ENCODE data around the gene BOLL.
"Not testable (repeated sequence)": the region's sequence is repeated elsewhere in the genome, so short reads cannot be mapped to it uniquely, and the experiment has no call there.

Gene BOLL

DNA sequence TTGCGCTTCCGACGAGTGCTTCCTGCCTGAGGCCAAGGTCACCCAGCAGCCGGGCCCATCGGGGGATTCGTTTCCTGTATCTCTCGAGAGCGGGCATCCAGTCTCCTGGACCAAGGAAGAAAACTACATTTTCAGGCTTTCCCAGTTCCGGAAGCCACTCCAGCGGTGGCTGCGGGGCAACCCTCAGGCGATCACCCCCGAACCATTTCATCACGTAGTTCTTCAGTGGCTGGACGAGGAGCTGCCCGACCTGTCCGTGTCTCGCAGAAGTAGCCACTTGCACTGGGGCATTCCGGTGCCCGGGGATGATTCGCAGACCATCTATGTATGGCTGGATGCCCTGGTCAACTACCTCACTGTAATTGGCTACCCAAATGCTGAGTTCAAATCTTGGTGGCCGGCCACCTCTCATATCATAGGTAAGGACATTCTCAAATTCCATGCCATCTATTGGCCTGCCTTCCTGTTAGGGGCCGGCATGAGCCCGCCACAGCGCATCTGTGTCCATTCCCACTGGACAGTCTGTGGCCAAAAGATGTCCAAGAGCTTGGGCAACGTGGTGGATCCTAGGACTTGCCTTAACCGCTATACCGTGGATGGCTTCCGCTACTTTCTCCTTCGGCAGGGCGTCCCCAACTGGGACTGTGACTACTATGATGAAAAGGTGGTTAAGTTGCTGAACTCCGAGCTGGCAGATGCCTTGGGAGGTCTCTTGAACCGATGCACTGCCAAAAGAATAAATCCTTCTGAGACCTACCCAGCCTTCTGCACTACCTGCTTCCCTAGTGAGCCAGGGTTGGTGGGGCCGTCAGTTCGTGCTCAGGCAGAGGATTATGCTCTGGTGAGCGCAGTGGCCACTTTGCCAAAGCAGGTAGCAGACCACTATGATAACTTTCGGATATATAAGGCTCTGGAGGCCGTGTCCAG, 78.9 kb downstream of the BOLL start:
- DNase-seq = peak; percentile 11 to 25

DNA sequence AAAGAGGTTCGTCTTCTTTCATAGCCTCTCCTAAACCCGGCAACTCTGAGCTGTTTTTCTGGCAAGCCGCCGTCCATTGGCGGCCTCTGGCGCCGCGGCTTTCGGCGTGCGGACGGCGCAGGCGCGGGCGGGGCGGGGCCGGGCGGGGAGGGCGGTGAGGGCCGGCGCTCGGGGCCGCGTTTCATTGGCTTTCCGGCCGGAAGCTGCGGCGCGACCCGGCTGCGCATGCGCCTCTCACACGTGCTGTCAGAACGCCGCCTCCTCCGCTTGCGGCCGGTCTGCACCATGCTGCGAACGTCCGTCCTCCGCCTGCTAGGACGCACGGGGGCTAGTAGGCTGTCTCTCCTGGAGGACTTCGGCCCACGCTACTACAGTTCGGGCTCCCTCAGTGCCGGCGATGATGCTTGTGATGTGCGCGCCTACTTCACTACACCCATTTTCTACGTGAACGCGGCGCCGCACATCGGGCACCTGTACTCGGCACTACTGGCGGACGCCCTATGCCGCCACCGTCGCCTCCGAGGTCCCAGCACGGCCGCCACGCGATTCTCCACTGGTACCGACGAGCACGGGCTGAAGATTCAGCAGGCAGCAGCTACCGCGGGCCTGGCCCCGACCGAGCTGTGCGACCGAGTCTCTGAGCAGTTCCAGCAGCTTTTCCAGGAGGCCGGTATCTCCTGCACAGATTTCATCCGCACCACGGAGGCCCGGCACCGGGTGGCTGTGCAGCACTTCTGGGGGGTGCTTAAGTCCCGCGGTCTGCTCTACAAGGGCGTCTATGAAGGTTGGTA, 79.8 kb downstream of the BOLL start, which contains the start of gene MARS2:
TSS of gene MARS2 (plus strand) at position 249 of the 791 bp plus-strand sequence. CDS start at position 286, 37 bp downstream.
- peak; percentile 90 to 94 for DNase-seq

DNA sequence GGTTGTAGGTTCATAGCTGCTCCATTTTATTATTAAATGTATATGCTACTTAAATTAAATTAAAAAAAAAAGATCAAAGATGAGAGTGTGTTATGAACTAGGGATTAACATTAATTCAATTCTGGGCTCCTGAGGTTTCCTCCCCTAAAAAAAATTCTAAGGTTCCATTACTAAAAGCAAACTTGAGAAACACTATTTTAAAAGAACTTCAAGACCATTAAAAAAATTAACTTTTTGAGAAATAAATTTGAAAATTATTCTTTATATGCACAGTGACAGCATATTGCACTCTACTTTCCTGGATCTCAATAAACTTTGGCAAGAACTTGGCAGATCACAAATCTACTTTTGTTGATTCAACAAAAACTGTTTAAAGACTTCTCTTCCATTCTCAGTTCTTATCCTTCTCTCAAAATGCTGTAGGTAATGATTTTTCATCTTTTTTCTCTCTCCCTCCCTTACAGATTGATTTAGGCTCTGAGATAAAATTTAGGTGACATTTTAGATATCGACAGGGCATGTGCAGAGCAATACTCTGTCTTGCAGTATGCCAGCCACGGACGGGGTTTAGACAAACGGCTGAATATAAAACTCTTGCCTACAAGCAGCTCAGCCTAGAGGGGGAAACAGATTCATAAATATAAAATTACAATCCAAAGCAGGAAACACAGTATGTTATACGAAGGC, 80.5 kb downstream of the BOLL start:
- no peak for DNase-seq

DNA sequence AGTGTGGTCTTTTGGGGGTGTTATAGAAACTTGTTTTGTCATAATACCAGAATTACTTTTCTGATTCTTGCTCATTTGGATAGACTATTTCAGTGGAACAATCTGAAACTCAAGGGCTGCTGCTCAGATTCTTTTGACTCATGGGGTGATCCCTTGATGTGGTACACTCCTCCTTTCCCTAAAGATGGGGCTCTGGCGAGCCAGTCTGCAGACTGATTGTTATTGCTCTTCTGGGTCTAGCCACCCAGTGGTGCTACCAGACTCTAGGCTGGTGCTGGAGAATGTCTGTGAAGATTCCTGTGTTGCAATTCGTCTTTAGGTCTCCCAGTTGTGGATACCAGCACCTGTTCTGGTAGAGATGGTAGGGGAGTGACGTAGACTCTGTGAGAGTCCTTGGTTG, 84.2 kb downstream of the BOLL start:
- no peak for DNase-seq

DNA sequence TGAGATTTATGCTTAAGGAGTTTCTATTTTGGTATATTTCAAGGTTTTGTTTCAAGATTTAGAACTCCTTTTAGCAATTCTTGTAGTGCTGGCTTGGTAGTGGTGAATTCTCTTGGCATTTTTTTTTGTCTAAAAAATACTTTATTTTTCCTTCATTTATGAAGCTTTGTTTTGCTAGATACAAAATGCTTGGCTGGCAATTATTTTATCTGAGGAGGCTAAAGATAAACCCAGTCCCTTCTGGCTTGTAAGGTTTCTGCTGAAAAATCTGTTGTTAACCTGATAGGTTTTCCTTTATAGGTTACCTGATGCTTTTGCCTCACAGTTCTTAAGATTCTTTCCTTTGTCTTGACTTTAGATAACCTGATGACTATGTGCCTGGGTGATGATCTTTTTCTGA, 85.4 kb downstream of the BOLL start:
- not testable (repeated sequence) for DNase-seq

DNA sequence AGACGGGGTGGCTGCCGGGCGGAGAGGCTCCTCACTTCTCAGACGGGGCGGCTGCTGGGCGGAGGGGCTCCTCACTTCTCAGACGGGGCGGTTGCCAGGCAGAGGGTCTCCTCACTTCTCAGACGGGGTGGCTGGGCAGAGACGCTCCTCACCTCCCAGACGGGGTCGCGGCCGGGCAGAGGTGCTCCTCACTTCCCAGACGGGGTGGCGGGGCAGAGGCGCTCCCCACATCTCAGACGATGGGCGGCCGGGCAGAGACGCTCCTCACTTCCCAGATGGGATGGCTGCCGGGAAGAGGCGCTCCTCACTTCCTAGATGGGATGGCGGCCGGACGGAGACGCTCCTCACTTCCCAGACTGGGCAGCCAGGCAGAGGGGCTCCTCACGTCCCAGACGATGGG, 88.5 kb downstream of the BOLL start:
- DNase-seq = not testable (repeated sequence)

DNA sequence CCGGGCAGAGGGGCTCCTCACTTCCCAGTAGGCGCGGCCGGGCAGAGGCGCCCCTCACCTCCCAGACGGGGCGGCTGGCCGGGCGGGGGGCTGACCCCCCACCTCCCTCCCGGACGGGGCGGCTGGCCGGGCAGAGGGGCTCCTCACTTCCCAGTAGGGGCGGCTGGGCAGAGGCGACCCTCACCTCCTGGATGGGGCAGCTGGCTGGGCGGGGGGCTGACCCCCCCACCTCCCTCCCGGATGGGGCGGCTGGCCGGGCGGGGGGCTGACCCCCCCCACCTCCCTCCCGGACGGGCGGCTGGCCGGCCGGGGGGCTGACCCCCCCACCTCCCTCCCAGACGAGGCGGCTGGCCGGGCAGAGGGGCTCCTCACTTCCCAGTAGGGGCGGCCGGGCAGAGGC, 89.1 kb downstream of the BOLL start:
- not testable (repeated sequence) for DNase-seq

DNA sequence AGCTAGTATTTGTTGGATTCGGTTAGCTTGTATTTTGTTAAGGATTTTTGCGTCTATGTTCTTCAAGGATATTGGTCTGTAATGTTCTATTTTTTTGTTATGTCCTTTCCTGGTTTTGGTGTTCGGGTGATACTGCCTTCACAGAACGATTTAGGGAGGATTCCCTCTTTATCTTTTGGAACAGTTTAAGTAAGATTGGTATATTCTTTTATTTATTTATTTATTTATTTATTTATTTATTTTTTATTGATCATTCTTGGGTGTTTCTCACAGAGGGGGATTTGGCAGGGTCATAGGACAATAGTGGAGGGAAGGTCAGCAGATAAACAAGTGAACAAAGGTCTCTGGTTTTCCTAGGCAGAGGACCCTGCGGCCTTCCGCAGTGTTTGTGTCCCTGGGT, 89.9 kb downstream of the BOLL start:
- not testable (repeated sequence) for DNase-seq

DNA sequence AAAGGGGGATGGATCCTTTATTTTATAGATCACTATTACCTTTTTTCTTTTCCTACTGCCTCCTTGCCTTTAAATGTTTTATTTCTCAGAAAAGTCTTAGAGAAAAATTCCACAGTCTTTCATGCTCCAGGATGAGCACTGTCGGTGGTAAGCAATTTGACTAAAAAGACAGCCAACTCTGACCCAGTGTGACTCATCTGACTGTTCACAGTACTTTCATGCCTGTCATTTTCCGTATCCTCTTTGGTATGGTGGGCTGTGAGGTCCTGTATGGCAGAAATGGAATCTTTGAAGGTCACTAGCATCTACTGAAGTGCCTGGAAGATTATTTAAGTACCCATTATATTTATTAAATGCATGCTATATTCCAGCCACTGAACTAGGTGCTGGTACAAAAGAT, 107.6 kb downstream of the BOLL start:
- no peak for DNase-seq

DNA sequence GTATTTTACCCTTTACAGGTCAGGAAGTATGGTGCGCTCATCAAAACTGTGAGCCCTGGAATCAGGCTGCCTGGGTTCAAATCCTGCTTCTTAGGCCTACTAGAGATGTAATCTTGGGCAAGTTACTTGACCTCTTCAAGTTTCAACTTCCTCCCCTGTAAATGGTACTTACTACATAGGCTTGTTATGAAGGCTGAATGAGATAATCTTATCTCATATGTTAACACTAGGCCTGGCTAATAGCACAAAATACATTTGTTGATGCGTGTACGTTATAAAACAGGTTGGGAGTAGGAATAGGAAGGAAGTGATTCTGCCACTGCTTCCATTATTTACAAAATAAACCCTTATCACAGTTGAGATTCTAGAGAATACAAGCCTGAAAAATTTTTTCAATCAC, 108.1 kb downstream of the BOLL start:
- no peak for DNase-seq

All from inflammatory macrophage treated with lipopolysaccharide for 1 hour (primary cell).